DMS 273 treated with DMSO at 0.1 percent for 48 hours (cell line): ENCODE measurements around the gene RNF213.
"Not testable (repeated sequence)": the region's sequence is repeated elsewhere in the genome, so short reads cannot be mapped to it uniquely, and the experiment has no call there.

ENCODE experiments used
- DNase-seq: peaks from one replicate; lab custom pipeline; 2025; lab: John Stamatoyannopoulos, UW

RNF213 gene

DNA sequence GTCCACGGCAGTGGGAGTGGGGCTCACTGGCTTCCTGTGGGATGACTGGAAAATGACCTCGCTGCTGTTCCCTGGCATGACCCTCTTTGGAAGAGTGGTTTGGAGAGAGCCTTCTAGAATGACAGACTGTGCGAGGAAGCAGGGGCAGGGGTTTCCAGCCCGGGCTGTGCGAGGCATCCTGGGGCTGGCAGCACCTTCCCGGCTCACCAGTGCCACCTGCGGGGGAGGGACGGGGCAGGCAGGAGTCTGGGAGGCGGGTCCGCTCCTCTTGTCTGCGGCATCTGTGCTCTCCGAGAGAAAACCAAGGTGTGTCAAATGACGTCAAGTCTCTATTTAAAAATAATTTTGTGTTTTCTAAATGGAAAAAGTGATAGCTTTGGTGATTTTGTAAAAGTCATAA, 7.8 kb upstream of the RNF213 start:
- DNase-seq = peak; percentile 38

GRCh38 chr17:80253631-80254395, 6.8 kb upstream of the RNF213 start:
- DNase-seq = no peak

- DNase-seq = no peak
These were observed 6.0 kb upstream of the RNF213 start for GRCh38 chr17:80254396-80255251.

DNA sequence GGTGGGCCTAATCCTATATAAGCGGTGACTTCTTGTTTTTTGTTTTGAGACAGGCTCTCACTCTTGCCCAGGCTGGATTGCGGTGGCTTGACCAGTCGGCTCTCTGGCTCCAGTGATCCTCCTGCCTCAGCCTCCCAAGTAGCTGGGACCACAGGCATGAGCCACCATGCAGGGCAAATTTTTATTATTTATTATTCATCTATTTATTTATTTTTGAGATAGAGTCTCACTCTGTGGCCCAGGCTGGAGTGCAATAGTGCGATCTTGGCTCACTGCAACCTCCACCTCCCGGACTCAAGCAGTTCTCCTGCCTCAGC, 4.7 kb upstream of the RNF213 start:
- no peak for DNase-seq

DNA sequence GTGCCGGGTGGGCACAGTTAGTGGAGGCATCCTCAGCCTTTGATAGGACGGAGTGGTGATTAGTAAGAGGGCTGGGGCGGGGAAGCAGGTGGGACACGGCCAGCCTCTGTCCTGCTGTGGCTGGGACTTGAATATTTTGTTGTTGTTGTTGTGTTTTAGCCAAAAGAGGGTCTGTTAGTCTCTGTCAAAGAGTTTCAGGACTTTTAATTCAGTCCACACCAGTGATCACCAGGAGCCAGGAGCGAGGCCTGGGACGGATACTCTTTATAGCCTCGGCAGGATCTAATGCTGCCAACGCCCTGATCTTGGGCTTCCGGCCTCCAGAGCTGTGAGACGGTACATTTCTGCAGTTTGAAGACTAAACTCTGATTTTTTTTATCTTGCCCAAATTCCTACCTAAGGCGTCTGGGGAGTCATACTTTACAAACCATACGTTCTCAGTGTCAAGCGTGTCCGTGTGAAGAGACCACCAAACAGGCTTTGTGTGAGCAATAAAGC, 2.9 kb upstream of the RNF213 start:
- DNase-seq = no peak

- DNase-seq = not testable (repeated sequence)
These were observed 2.4 kb upstream of the RNF213 start for GRCh38 chr17:80258296-80258695.

GRCh38 chr17:80259457-80260068, 1.1 kb upstream of the RNF213 start:
- DNase-seq = no peak

- no peak for DNase-seq
These were observed 550 bp upstream of the RNF213 start for GRCh38 chr17:80260069-80260535.

GRCh38 chr17:80261159-80261894, 675 bp downstream of the RNF213 start:
- no peak for DNase-seq

- no peak for DNase-seq
These were observed 1.2 kb downstream of the RNF213 start for GRCh38 chr17:80261895-80262279.

DNA sequence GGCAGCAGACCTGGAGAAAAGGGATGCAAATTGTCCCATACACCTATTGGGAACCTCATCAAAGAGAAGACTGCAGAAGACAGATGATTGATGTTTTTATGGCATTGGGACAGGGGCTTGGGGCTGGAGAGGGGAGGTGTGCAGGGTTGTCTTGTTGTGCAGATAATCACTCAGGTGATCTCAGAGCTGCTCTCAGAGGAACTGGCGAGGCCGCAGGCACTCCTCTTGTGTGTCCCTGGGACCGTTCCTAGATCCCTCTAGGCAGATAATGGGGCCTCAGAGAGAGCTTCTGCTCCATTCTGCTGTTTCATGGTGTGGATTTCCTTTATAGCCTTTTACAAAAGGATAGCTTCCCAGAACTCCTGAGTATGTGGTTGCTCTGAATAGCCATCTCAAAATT, 1.6 kb downstream of the RNF213 start:
- DNase-seq = no peak

- no peak for DNase-seq
These were observed 2.2 kb downstream of the RNF213 start for GRCh38 chr17:80262775-80263244.

DNA sequence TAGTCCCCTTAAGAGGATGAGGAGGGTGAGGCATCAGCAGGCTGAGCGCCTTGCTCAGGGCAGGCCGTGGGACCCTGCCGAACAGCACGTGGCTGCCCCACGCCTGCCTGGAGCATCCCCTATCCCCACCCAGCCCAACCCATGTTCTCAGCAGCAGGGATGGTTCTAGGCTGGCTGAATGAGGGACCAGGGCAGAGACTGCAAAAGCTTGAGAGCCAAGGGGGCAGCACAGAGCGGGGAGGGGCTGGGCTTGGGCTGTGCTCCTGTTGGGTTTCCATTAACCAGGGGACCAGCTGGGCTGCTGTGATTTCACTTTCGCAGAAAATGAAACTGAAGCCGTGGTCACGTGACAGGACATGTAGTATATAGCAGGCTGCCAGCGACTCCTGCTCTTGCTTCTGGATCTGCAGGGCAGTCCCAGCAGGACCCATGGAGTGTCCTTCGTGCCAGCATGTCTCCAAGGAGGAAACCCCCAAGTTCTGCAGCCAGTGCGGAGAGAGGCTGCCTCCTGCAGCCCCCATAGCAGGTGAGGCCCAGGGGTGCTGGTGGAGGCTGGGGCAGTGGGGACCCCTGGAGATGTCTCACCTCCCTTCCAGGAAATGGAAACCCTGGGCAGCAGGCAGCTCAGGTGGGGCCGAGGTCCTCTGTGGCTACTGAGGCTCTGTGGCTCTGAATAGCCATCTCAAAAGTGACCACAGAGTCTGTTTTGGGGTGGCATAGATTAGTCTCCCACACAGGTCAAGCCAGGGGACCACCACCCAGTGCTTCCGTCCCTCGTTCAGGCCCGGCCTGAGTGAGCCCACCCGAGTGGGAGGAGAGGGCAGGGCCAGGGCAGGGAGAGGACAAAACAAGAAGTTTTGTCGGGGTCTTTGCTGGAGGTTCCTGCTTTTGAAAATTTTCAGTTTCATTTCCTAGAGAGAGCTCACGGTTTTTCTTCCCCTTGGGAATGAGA, 2.9 kb downstream of the RNF213 start:
- peak; percentile 65 for DNase-seq

GRCh38 chr17:80264205-80265075, 3.8 kb downstream of the RNF213 start:
- no peak for DNase-seq

DNA sequence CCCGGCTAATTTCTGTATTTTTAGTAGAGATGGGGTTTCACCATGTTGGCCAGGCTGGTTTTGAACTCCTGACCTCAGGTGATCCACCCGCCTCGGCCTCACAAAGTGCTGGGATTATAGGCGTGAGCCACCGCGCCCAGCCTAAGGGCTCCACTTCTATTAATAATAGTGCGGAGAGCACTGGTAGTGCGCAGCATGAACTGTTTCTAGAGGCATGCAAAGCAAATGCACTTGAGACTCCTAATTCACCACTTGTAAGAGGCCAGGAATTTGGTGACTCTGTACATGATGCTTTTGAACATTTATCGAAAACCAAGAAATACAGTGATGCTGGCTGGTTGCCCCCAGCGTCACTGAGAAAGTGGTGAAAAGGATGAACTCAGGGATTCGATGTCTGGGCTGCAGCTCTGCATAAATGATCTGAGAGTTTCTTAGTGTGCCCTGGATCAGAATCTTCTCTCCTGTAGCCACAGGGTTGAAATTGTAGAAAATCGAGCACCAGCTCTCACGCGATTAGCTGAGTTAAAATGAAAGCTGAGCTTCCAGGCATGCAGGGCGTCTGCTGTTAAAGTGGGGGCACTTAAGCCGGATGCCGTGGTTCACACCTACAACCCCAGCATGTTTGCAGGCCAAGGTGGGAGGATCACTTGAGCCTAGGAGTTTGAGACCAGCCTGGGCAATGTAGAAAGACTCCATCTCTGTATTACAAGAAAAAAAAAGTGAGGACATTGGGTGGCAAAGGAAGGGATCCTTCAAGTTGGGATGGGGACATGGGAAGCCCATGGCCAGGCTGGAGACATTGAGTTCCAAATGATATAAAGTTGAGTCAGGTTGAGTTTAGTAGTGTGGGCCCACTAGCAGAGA, 4.8 kb downstream of the RNF213 start:
- no peak for DNase-seq

DNA sequence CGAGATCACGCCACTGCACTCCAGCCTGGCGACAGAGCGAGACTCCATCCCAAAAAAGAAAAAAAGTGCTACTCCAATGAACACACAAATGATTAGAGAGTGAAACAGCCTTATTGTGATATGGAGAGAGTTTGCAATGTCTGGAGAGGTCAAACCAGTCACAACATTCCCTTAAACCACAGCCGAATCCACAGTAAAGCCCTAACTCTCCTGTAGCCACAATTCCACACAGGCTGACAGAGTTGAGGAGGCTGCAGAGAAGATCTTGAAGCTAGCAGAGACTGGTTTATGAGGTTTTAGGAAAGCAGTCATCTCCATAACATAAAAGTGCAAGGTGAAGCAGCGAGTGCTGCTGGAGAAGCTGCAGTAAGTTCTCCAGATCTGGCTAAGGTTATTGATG, 6.7 kb downstream of the RNF213 start:
- DNase-seq = no peak

GRCh38 chr17:80268427-80268826, 7.8 kb downstream of the RNF213 start:
- DNase-seq = no peak

- DNase-seq = no peak
These were observed 8.8 kb downstream of the RNF213 start for GRCh38 chr17:80269405-80269807.

DNA sequence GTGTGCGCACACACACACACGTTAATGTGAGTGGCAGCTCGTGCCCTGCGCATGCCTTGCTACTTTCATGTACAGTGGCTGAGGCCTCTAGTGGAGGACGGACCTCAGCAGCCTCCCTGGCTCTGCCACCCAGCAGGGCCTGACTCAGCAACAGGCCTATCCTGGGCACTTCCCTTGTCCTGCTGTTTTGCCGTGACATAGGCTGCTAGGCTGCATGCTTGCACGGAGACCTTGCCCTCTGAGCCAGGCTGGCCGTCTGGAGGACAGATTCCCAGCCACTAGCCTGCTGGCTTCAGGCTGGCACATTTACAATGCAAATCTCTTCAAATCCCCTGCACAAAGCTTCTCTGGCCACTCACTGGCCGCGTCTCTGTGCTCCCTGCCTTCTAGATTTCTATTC, 9.5 kb downstream of the RNF213 start:
- no peak for DNase-seq
